DND-41 (cell line): ENCODE data around the gene KCNG3.

ENCODE experiments used
- ATAC-seq: fragments of 200-7000 bp; cut with Tn5 transposase; 3 replicates; pipeline ENCODE4 v1.9.1; 2021; ENCODE audit warnings: low read depth; ENCODE audit not compliant: insufficient read depth
- DNase-seq: peaks from one replicate; pipeline ENCODE4 v3.0.0-alpha.2; 2020
- H2AFZ ChIP-seq: 2 replicates; pipeline ENCODE4 v1.6.0; 2012; ENCODE audit warnings: low read depth, low read length
- H3K27ac ChIP-seq: 2 replicates; pipeline ENCODE4 v1.5.1; 2012; ENCODE audit warnings: low read length, inconsistent platforms
- H3K27me3 ChIP-seq: fragments of 200-600 bp; sonication (generic); 2 replicates; pipeline ENCODE4 v1.6.0; 2012; ENCODE audit warnings: low read length, mild to moderate bottlenecking, inconsistent platforms; ENCODE audit not compliant: insufficient read depth, poor library complexity
- H3K36me3 ChIP-seq: 2 replicates; pipeline ENCODE4 v1.5.1; 2012; ENCODE audit warnings: low read length, inconsistent platforms; ENCODE audit not compliant: insufficient read depth
- H3K4me1 ChIP-seq: 2 replicates; pipeline ENCODE4 v1.5.1; 2012; ENCODE audit warnings: mild to moderate bottlenecking, low read length; ENCODE audit not compliant: insufficient read depth
- H3K4me2 ChIP-seq: 2 replicates; pipeline ENCODE4 v1.6.0; 2012; ENCODE audit warnings: mild to moderate bottlenecking, moderate library complexity, low read length, inconsistent platforms; ENCODE audit not compliant: insufficient read depth
- H3K4me3 ChIP-seq, 2 experiments: fragments of 200-600 bp in 1 of 2; shearing (Covaris generic) in 1 of 2; 2 replicates each; pipeline ENCODE4 v1.5.1; 2012 to 2016; ENCODE audit warnings: inconsistent platforms in 2 of 2, low read length in 2 of 2, mild to moderate bottlenecking in 2 of 2, low read depth in 1 of 2, moderate library complexity in 1 of 2
- H3K79me2 ChIP-seq: 2 replicates; pipeline ENCODE4 v1.6.0; 2012; ENCODE audit warnings: low read length, inconsistent platforms; ENCODE audit not compliant: insufficient read depth
- H3K9ac ChIP-seq: 2 replicates; pipeline ENCODE4 v1.6.0; 2012; ENCODE audit warnings: low read depth, mild to moderate bottlenecking, inconsistent platforms, low read length, moderate library complexity
- H3K9me3 ChIP-seq: 2 replicates; pipeline ENCODE4 v1.5.1; 2012; ENCODE audit warnings: low read length, moderate library complexity, mild to moderate bottlenecking, inconsistent platforms; ENCODE audit not compliant: insufficient read depth, severe bottlenecking
- H4K20me1 ChIP-seq: 2 replicates; pipeline ENCODE4 v1.6.0; 2012; ENCODE audit warnings: low read length; ENCODE audit not compliant: insufficient read depth
- CTCF ChIP-seq: IDR thresholded peaks from 2 replicates; pipeline ENCODE4 v1.5.1; 2012; ENCODE audit warnings: borderline replicate concordance, low read length, moderate library complexity, mild to moderate bottlenecking; ENCODE audit not compliant: poor library complexity, severe bottlenecking; ENCODE audit errors: extremely low read depth
- EZH2 ChIP-seq: IDR thresholded peaks from 3 replicates; pipeline ENCODE4 v1.6.1; 2012; ENCODE audit warnings: borderline replicate concordance, low read depth, mild to moderate bottlenecking, moderate library complexity, low read length, inconsistent platforms; ENCODE audit not compliant: severe bottlenecking

KCNG3 gene

GRCh38 chr2:42421157-42421485, 72.7 kb downstream of the KCNG3 start:
- no peak overlapping the region for H3K9ac ChIP-seq
- TF ChIP-seq CTCF (no peak), EZH2 (no peak)
- no peak overlapping the region for H3K4me2 ChIP-seq

GRCh38 chr2:42414648-42415047, 79.1 kb downstream of the KCNG3 start:
- H3K4me1 ChIP-seq = no peaks in the 10 kb centered on the region
- H3K27ac ChIP-seq = no peak overlapping the region
- H3K36me3 ChIP-seq = no peaks in the 10 kb centered on the region
- no peak overlapping the region for H3K9ac ChIP-seq
- H3K9me3 ChIP-seq = peaks cover 16% of the 10 kb centered on the region
- no peak overlapping the region for H2AFZ ChIP-seq
- H4K20me1 ChIP-seq = no peaks in the 10 kb centered on the region
- TF ChIP-seq EZH2 (no peak), CTCF (no peak)
- H3K4me3 ChIP-seq = no peak overlapping the region
- no peaks in the 10 kb centered on the region for H3K79me2 ChIP-seq
- no peak overlapping the region for H3K4me2 ChIP-seq
- DNase-seq (no peak), ATAC-seq (no peak)
- H3K27me3 ChIP-seq = no peaks in the 10 kb centered on the region

More at GRCh38 chr2:42421157-42421485, 72.7 kb downstream of the KCNG3 start:
- no peaks in the 10 kb centered on the region for H3K9me3 ChIP-seq
- no peak for DNase-seq
- H3K36me3 ChIP-seq = no peaks in the 10 kb centered on the region
- H3K4me3 ChIP-seq = no peak overlapping the region
- H3K79me2 ChIP-seq = no peaks in the 10 kb centered on the region
- H4K20me1 ChIP-seq = no peaks in the 10 kb centered on the region
- H3K4me1 ChIP-seq = no peaks in the 10 kb centered on the region
- no peaks in the 10 kb centered on the region for H3K27me3 ChIP-seq
- no peak overlapping the region for H2AFZ ChIP-seq
- no peak for ATAC-seq
- no peak overlapping the region for H3K27ac ChIP-seq

GRCh38 chr2:42414158-42414557, 79.6 kb downstream of the KCNG3 start:
- no peaks in the 10 kb centered on the region for H3K27me3 ChIP-seq
- no peak overlapping the region for H3K27ac ChIP-seq
- no peaks in the 10 kb centered on the region for H3K4me1 ChIP-seq
- no peaks in the 10 kb centered on the region for H3K79me2 ChIP-seq
- DNase-seq = no peak
- H3K9me3 ChIP-seq = peaks cover 16% of the 10 kb centered on the region
- H2AFZ ChIP-seq = no peak overlapping the region
- H3K36me3 ChIP-seq = no peaks in the 10 kb centered on the region
- no peak overlapping the region for H3K4me2 ChIP-seq
- no peak overlapping the region for H3K9ac ChIP-seq
- H4K20me1 ChIP-seq = no peaks in the 10 kb centered on the region
- TF ChIP-seq EZH2 (no peak), CTCF (no peak)
- H3K4me3 ChIP-seq = no peak overlapping the region
- no peak for ATAC-seq
